Activated CD4-positive, alpha-beta T cell treated with anti-CD3 and anti-CD28 coated beads, Interleukin-2, amount 10 ng/mL, durations not matched to agents 7 days and 5 days (primary cell): Measurements from ENCODE around the gene KRT78. TPM values are rescaled to one million over a fixed set of nuclear protein-coding genes. Genes with fewer than 3 reads are reported as not detected.

Source experiments
- CTCF ChIA-PET: fragments of 350-600 bp; sonication (Branson Sonifier 250); formaldehyde crosslinking; loops from one replicate; lab custom pipeline; 2021; ENCODE audit warnings: antibody characterized with exemption; lab: Charles Lee
- POLR2A ChIA-PET: fragments of 350-600 bp; sonication (Branson Sonifier 250); formaldehyde crosslinking; loops from one replicate; lab custom pipeline; 2021; ENCODE audit warnings: antibody characterized with exemption; lab: Charles Lee
- DNase-seq: peaks from one replicate; pipeline ENCODE4 v3.0.0-alpha.2; 2020
- H3K27ac Mint-ChIP-seq: one replicate; pipeline ENCODE4 v1.8.0; 2021; ENCODE audit warnings: mild to moderate bottlenecking, moderate library complexity, mixed read lengths
- H3K27me3 Mint-ChIP-seq: one replicate; pipeline ENCODE4 v1.8.0; 2021; ENCODE audit warnings: mixed read lengths
- H3K36me3 Mint-ChIP-seq: one replicate; pipeline ENCODE4 v1.8.0; 2021; ENCODE audit warnings: low read depth, mixed read lengths
- H3K4me1 Mint-ChIP-seq: one replicate; pipeline ENCODE4 v1.8.0; 2021; ENCODE audit warnings: mixed read lengths
- H3K4me3 Mint-ChIP-seq: one replicate; pipeline ENCODE4 v1.8.0; 2021; ENCODE audit warnings: mild to moderate bottlenecking, moderate library complexity, mixed read lengths
- H3K9me3 Mint-ChIP-seq: one replicate; pipeline ENCODE4 v1.8.0; 2021; ENCODE audit warnings: mixed read lengths
- total RNA-seq, 2 experiments: library from RNA; stranded (reverse); gene quantifications; one replicate each; pipeline ENCODE4 v1.2.3, GENCODE V29; 2021

Gene KRT78
- total RNA-seq, 2 experiments from 2014 or later: not detected

GRCh38 chr12:52878507-52879393, 30.0 kb upstream of the KRT78 start:
- CTCF ChIA-PET: interaction anchor here (0.6 to 3.8 kb wide), 30 partner anchors 8 to 721 kb away, joined by 3 to 21 read pairs (median 4); partner anchors contain the start of gene KRT73
- H3K4me3 Mint-ChIP-seq: no peak overlapping the region
- H3K4me1 Mint-ChIP-seq: peaks cover 16% of the 10 kb centered on the region
- no peak overlapping the region for H3K27ac Mint-ChIP-seq
- POLR2A ChIA-PET: no interaction called here
- no peaks in the 10 kb centered on the region for H3K36me3 Mint-ChIP-seq
- no peak for DNase-seq
- H3K9me3 Mint-ChIP-seq: no peaks in the 10 kb centered on the region
- peaks cover 9% of the 10 kb centered on the region for H3K27me3 Mint-ChIP-seq

GRCh38 chr12:52877242-52877641, 28.4 kb upstream of the KRT78 start:
- Mint-ChIP-seq H3K27me3 (peaks cover 15% of the 10 kb centered on the region), H3K4me1 (peaks cover 23% of the 10 kb centered on the region), H3K9me3 (no peaks in the 10 kb centered on the region), H3K4me3 (no peak overlapping the region), H3K36me3 (no peaks in the 10 kb centered on the region), H3K27ac (peak overlapping the region; percentile 10)
- POLR2A ChIA-PET: no interaction called here
- no peak for DNase-seq
- CTCF ChIA-PET: interaction anchor here (0.6 to 1.2 kb wide), 3 partner anchors 108 to 296 kb away, joined by 3 read pairs; no protein-coding TSS in a partner anchor

- no peak overlapping the region for H3K27ac Mint-ChIP-seq
- H3K4me1 Mint-ChIP-seq: peaks cover 23% of the 10 kb centered on the region
- DNase-seq: no peak
- ChIA-PET POLR2A (no interaction called here), CTCF (interaction anchor here (1.4 kb wide), 1 partner anchor 104 kb away, joined by 4 read pairs; no protein-coding TSS in a partner anchor)
- H3K27me3 Mint-ChIP-seq: peaks cover 13% of the 10 kb centered on the region
- H3K9me3 Mint-ChIP-seq: no peaks in the 10 kb centered on the region
- no peak overlapping the region for H3K4me3 Mint-ChIP-seq
- no peaks in the 10 kb centered on the region for H3K36me3 Mint-ChIP-seq
These were observed 27.6 kb upstream of the KRT78 start for GRCh38 chr12:52876372-52876771.

- Mint-ChIP-seq H3K9me3 (no peaks in the 10 kb centered on the region), H3K4me3 (peak overlapping the region; percentile 62), H3K27me3 (peaks cover 9% of the 10 kb centered on the region), H3K36me3 (no peaks in the 10 kb centered on the region), H3K27ac (peak overlapping the region; percentile 73), H3K4me1 (peaks cover 17% of the 10 kb centered on the region)
- ChIA-PET CTCF (interaction anchor here (0.9 to 2.3 kb wide), 5 partner anchors 94 to 718 kb away, joined by 3 to 7 read pairs (median 5); no protein-coding TSS in a partner anchor), POLR2A (no interaction called here)
- no peak for DNase-seq
These were observed 26.0 kb upstream of the KRT78 start for GRCh38 chr12:52874573-52875435.

GRCh38 chr12:52873832-52874572, 25.2 kb upstream of the KRT78 start:
- POLR2A ChIA-PET: interaction anchor here (0.6 kb wide), 1 partner anchor 720 kb away, joined by 6 read pairs; no protein-coding TSS in a partner anchor
- H3K27me3 Mint-ChIP-seq: peaks cover 9% of the 10 kb centered on the region
- peak overlapping the region; percentile 72 for H3K4me3 Mint-ChIP-seq
- peaks cover 18% of the 10 kb centered on the region for H3K4me1 Mint-ChIP-seq
- DNase-seq: peak; percentile 39
- H3K9me3 Mint-ChIP-seq: no peaks in the 10 kb centered on the region
- H3K27ac Mint-ChIP-seq: peak overlapping the region; percentile 81
- no peaks in the 10 kb centered on the region for H3K36me3 Mint-ChIP-seq
- CTCF ChIA-PET: interaction anchor here (0.9 to 2.3 kb wide), 10 partner anchors 9 to 717 kb away, joined by 3 to 7 read pairs (median 4); no protein-coding TSS in a partner anchor

- Mint-ChIP-seq H3K4me3 (peak overlapping the region; percentile 72), H3K27me3 (peaks cover 9% of the 10 kb centered on the region), H3K36me3 (no peaks in the 10 kb centered on the region), H3K9me3 (no peaks in the 10 kb centered on the region), H3K4me1 (peaks cover 20% of the 10 kb centered on the region), H3K27ac (peak overlapping the region; percentile 81)
- ChIA-PET POLR2A (no interaction called here), CTCF (interaction anchor here (1.0 to 2.3 kb wide), 10 partner anchors 9 to 716 kb away, joined by 3 to 7 read pairs (median 5); no protein-coding TSS in a partner anchor)
- no peak for DNase-seq
These were observed 24.7 kb upstream of the KRT78 start for GRCh38 chr12:52873513-52873831.

- ChIA-PET POLR2A (no interaction called here), CTCF (interaction anchor here (1.0 to 2.3 kb wide), 11 partner anchors 8 to 716 kb away, joined by 3 to 7 read pairs (median 5); no protein-coding TSS in a partner anchor)
- Mint-ChIP-seq H3K27ac (no peak overlapping the region), H3K36me3 (no peaks in the 10 kb centered on the region), H3K27me3 (peaks cover 9% of the 10 kb centered on the region), H3K4me1 (peaks cover 23% of the 10 kb centered on the region), H3K4me3 (no peak overlapping the region), H3K9me3 (no peaks in the 10 kb centered on the region)
- no peak for DNase-seq
These were observed 24.0 kb upstream of the KRT78 start for GRCh38 chr12:52872644-52873389.

- no peak for DNase-seq
- CTCF ChIA-PET: interaction anchor here (1.0 to 1.6 kb wide), 4 partner anchors 8 to 500 kb away, joined by 3 to 16 read pairs (median 4); no protein-coding TSS in a partner anchor
- Mint-ChIP-seq H3K9me3 (no peaks in the 10 kb centered on the region), H3K4me1 (peaks cover 32% of the 10 kb centered on the region), H3K4me3 (no peak overlapping the region), H3K27ac (no peak overlapping the region), H3K36me3 (no peaks in the 10 kb centered on the region), H3K27me3 (peaks cover 9% of the 10 kb centered on the region)
- POLR2A ChIA-PET: no interaction called here
These were observed 22.7 kb upstream of the KRT78 start for GRCh38 chr12:52871291-52872039.

- Mint-ChIP-seq H3K9me3 (no peaks in the 10 kb centered on the region), H3K4me3 (no peak overlapping the region), H3K4me1 (peaks cover 32% of the 10 kb centered on the region), H3K27me3 (peaks cover 9% of the 10 kb centered on the region), H3K36me3 (no peaks in the 10 kb centered on the region), H3K27ac (no peak overlapping the region)
- peak; percentile 81 for DNase-seq
- ChIA-PET CTCF (interaction anchor here (0.5 to 1.2 kb wide), 16 partner anchors 9 to 726 kb away, joined by 3 to 16 read pairs (median 3); no protein-coding TSS in a partner anchor), POLR2A (no interaction called here)
These were observed 21.8 kb upstream of the KRT78 start for GRCh38 chr12:52870361-52871290.

- DNase-seq: peak; percentile 48
- no peak overlapping the region for H3K4me3 Mint-ChIP-seq
- no peaks in the 10 kb centered on the region for H3K9me3 Mint-ChIP-seq
- peaks cover 16% of the 10 kb centered on the region for H3K4me1 Mint-ChIP-seq
- ChIA-PET CTCF (interaction anchor here (0.6 to 1.2 kb wide), 4 partner anchors 68 to 311 kb away, joined by 3 to 5 read pairs (median 4); no protein-coding TSS in a partner anchor), POLR2A (no interaction called here)
- peak overlapping the region; percentile 46 for H3K27ac Mint-ChIP-seq
- H3K27me3 Mint-ChIP-seq: peaks cover 3% of the 10 kb centered on the region
- H3K36me3 Mint-ChIP-seq: no peaks in the 10 kb centered on the region
These were observed 18.8 kb upstream of the KRT78 start for GRCh38 chr12:52867642-52868041.
